Activated CD4-positive, alpha-beta memory T cell treated with anti-CD3 and anti-CD28 coated beads, Interleukin-2, amount 10 ng/mL, durations not matched to agents 7 days and 5 days (primary cell): ENCODE results near the gene NNAT. TPM values are rescaled to one million over a fixed set of nuclear protein-coding genes. Genes with fewer than 3 reads are reported as not detected.
A peak's percentile ranks its signal among the peaks of the same experiment; 100 is the strongest.
"Not testable (repeated sequence)": the region's sequence is repeated elsewhere in the genome, so short reads cannot be mapped to it uniquely, and the experiment has no call there.

Experiments used
- CTCF ChIA-PET: fragments of 350-600 bp; sonication (Branson Sonifier 250); formaldehyde crosslinking; loops from one replicate; lab custom pipeline; 2021; ENCODE audit warnings: antibody characterized with exemption, inconsistent platforms; lab: Charles Lee
- POLR2A ChIA-PET: fragments of 350-600 bp; sonication (Branson Sonifier 250); formaldehyde crosslinking; loops from one replicate; lab custom pipeline; 2021; ENCODE audit warnings: antibody characterized with exemption; lab: Charles Lee
- DNase-seq: peaks from one replicate; pipeline ENCODE4 v3.0.0-alpha.2; 2020
- H3K27ac Mint-ChIP-seq: one replicate; pipeline ENCODE4 v1.8.0; 2021; ENCODE audit warnings: mild to moderate bottlenecking, mixed read lengths
- H3K27me3 Mint-ChIP-seq: one replicate; pipeline ENCODE4 v1.8.0; 2021; ENCODE audit warnings: mixed read lengths
- H3K36me3 Mint-ChIP-seq: one replicate; pipeline ENCODE4 v1.8.0; 2021; ENCODE audit warnings: low read depth, mixed read lengths
- H3K4me1 Mint-ChIP-seq: one replicate; pipeline ENCODE4 v1.8.0; 2021; ENCODE audit warnings: mixed read lengths
- H3K4me3 Mint-ChIP-seq: one replicate; pipeline ENCODE4 v1.8.0; 2021; ENCODE audit warnings: mild to moderate bottlenecking, mixed read lengths
- H3K9me3 Mint-ChIP-seq: one replicate; pipeline ENCODE4 v1.8.0; 2021; ENCODE audit warnings: mixed read lengths
- total RNA-seq, 2 experiments: library from RNA; stranded (reverse); gene quantifications; one replicate each; pipeline ENCODE4 v1.2.3, GENCODE V29; 2021

NNAT gene
- total RNA-seq, 2 experiments from 2014 or later = not detected

DNA sequence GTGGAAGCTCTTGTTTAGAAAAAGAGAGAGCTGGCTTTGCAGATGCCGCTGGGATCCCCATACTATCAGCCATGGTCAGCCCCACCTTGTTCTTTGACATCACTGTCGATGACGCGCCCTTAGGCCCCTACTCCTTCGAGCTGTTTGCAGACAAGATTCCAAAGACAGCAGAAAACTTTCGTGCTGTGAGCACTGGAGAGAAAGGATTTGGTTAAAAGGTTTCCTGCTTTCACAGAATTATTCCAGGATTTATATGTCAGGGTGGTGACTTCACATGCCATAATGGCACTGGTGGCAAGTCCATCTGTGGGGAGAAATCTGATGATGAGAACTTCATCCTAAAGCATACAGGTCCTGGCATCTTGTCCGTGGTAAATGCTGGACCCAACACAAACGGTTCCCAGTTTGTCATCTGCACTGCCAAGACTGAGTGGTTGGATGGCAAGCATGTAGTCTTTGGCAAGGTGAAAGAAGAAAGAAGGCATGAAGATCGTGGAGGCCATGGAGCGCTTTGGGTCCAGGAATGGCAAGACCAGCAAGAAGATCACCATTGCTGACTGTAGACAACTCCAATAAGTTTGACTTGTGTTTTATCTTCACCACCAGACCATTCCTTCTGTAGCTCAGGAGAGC, 9.0 kb downstream of the NNAT start:
- no peaks in the 10 kb centered on the region for H3K9me3 Mint-ChIP-seq

DNA sequence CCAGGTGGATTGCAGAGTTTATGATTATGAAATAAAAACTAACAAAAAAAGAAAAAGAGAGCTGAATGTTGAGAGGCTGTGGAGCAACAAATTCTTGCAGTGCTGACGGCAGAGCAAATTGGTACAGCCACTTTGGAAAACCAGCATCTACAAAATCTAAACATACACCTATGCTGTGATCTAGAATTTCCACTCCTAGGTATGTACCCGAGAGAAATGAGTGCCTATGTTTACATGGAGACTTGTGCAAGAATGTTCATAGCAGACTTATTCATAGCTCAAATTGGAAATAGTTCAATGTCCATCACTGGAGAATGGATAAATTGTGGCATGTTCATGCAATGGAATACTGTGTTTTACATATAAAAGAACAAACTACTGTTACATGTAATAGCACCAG, 9.6 kb downstream of the NNAT start:
- CTCF ChIA-PET = no interaction called here
- H3K27me3 Mint-ChIP-seq = peaks cover 4% of the 10 kb centered on the region
- H3K9me3 Mint-ChIP-seq = no peaks in the 10 kb centered on the region
- H3K27ac Mint-ChIP-seq = no peak overlapping the region
- DNase-seq = no peak
- peaks cover 29% of the 10 kb centered on the region for H3K4me1 Mint-ChIP-seq
- POLR2A ChIA-PET = no interaction called here
- no peaks in the 10 kb centered on the region for H3K36me3 Mint-ChIP-seq
- H3K4me3 Mint-ChIP-seq = no peak overlapping the region

More for the DNA sequence above, 9.0 kb downstream of the NNAT start:
- H3K27ac Mint-ChIP-seq = no peak overlapping the region
- H3K4me1 Mint-ChIP-seq = peaks cover 35% of the 10 kb centered on the region
- no peaks in the 10 kb centered on the region for H3K36me3 Mint-ChIP-seq
- ChIA-PET CTCF (no interaction called here), POLR2A (no interaction called here)
- DNase-seq = no peak
- peaks cover 4% of the 10 kb centered on the region for H3K27me3 Mint-ChIP-seq
- no peak overlapping the region for H3K4me3 Mint-ChIP-seq

DNA sequence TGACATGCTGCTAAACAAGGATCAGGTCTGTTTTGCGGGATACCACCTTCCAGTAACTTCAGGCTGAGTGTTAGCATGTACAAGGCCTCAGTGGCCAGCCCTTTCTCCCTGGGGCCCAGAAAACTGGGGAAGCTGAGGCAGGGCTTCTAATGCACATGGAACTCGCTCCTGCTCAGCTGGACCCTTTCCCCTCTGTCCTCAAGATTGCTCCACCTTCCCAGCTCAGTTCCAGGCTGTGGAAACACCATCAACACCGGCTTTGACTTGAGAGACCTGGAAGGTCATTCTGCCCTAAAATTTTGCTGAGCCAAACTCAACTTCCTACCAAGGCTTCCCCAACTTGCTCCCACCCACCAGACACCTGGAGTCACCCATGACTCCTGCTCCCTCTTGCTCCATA, 10.8 kb downstream of the NNAT start:
- Mint-ChIP-seq H3K9me3 (no peaks in the 10 kb centered on the region), H3K4me3 (no peak overlapping the region), H3K27me3 (peaks cover 8% of the 10 kb centered on the region), H3K27ac (no peak overlapping the region), H3K4me1 (peaks cover 19% of the 10 kb centered on the region), H3K36me3 (no peaks in the 10 kb centered on the region)
- DNase-seq = no peak
- CTCF ChIA-PET = interaction anchor here (1.4 to 1.8 kb wide), 2 partner anchors 261 to 331 kb away, joined by 3 read pairs; no protein-coding TSS in a partner anchor
- POLR2A ChIA-PET = no interaction called here

DNA sequence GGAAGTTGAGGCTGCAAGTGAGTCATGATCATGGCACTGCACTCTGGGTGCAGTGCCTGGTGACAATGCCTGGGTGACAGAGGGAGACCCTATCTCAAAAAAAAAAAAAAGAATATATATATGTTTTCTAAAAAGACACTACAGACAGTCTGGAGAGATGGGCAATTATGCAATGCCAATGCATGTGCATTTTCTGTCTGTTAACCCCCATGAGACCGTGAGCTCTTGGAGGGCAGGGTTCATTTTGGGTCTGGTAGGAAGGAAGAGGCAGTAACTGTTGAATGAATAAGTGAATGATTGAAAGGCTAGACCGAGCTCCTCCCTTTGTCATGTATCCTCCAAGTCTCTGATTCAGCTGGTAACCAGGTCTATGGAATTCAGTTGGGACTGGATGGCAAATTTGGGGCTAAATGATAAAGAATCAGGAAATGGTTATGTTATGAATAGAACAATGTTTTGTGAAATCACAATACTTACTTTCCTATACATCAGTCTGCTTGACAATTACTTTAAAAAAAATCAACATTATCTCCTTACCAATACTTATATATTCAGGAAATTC, 12.2 kb downstream of the NNAT start:
- Mint-ChIP-seq H3K4me3 (no peak overlapping the region), H3K27ac (no peak overlapping the region), H3K36me3 (no peaks in the 10 kb centered on the region), H3K27me3 (peaks cover 14% of the 10 kb centered on the region), H3K4me1 (peaks cover 13% of the 10 kb centered on the region), H3K9me3 (no peaks in the 10 kb centered on the region)
- CTCF ChIA-PET = interaction anchor here (0.9 to 3.6 kb wide), 9 partner anchors 16 to 459 kb away, joined by 3 to 23 read pairs (median 4); no protein-coding TSS in a partner anchor
- POLR2A ChIA-PET = interaction anchor here (1.1 to 2.4 kb wide), 2 partner anchors 338 to 501 kb away, joined by 3 to 6 read pairs; partner anchors contain the start of genes RPRD1B and TTI1
- DNase-seq = no peak

DNA sequence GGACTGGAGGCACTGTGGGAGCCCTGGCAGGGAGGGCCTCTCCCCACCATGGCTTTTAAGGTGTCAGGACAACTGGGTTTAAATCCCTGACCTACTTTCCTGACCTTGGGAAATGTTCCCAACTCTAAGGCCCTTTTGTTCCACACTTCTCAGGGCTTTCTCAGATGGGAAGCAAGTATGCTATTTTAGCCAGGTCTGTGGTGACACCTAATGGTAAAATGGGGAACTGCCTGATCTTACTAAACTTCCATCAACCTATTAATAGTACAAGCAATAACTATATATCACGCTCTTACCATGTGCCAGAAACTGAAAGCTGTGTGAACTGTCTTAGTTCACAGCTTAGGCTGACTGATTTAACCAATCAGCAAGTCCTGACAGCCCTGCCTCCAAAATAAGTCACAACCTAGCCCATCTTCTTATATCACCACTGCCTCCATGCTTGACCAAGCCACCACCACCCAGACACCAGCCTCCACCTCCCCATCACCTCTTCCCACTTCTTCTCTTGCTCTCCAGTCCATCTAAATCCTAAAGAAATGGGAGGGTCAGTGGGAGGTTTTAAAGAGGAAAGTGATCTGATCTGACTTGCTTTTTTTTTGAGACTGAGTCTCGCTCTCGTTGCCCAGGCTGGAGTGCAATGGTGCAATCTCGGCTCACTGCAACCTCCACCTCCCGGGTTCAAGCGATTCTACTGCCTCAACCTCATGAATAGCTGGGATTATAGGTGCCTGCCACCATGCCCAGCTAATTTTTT, 13.5 kb downstream of the NNAT start:
- ChIA-PET CTCF (interaction anchor here (0.5 to 3.6 kb wide), 12 partner anchors 35 to 458 kb away, joined by 3 to 23 read pairs (median 4); partner anchors contain the start of gene MANBAL), POLR2A (interaction anchor here (2.4 kb wide), 1 partner anchor 339 kb away, joined by 6 read pairs; no protein-coding TSS in a partner anchor)
- Mint-ChIP-seq H3K9me3 (no peaks in the 10 kb centered on the region), H3K27ac (no peak overlapping the region), H3K36me3 (no peaks in the 10 kb centered on the region), H3K4me1 (peaks cover 3% of the 10 kb centered on the region), H3K4me3 (no peak overlapping the region), H3K27me3 (peaks cover 14% of the 10 kb centered on the region)
- peak; percentile 45 for DNase-seq

DNA sequence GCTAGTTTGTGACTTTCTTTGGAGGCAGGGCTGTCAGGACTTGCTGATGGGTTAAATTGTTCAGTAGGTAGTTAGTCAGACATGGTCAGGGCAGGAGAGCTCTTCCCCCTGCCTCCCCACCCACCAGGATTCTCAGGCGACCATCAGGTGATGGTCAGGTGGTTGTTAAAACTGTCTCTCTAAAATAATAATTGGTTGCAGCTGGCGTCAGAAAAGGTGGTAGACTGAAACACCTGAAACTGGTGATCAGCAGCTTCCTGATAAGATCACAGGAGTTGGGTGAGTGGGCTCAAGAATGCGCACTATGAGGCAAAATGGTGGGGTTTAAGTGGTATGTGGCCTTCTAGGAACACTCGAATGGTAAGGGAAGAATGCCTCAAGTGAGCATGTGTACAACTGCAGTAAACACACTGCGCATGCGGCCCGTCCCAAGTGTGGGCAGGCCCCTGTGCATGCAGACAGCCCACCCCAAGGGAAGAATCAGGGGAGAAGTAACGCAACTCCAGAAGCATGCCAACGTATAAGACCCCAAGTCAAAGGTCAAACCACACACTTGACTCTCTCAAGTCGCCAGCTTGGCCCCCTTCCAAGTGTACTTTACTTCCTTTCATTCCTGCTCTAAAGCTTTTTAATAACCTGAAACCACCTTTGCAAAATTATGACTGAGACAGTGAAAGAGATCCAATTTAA, 14.5 kb downstream of the NNAT start:
- DNase-seq = no peak
- Mint-ChIP-seq H3K27ac (no peak overlapping the region), H3K27me3 (peaks cover 18% of the 10 kb centered on the region), H3K4me1 (peaks cover 3% of the 10 kb centered on the region), H3K4me3 (no peak overlapping the region), H3K9me3 (no peaks in the 10 kb centered on the region), H3K36me3 (no peaks in the 10 kb centered on the region)
- ChIA-PET CTCF (interaction anchor here (1.0 to 3.6 kb wide), 5 partner anchors 153 to 341 kb away, joined by 3 to 23 read pairs (median 5); no protein-coding TSS in a partner anchor), POLR2A (interaction anchor here (2.4 kb wide), 1 partner anchor 340 kb away, joined by 6 read pairs; no protein-coding TSS in a partner anchor)

DNA sequence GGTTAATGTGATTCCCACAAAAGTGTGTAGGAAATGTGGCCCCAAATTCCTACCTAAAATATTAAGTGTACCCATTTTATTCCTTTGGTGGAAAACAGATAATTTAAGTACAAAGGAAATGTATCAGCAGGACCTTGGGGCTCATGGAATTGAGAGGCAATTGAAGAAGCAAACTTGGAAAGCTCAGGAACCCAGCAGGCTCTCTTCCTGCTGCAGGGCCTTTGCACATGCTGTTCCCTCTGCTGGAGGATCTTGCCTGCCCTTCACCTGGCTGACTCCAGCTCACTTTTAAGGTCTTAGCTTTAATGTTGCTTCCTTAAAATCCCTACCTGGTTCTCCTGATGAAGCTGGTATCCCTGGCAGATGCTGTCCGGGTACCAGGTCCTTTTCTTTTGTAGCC, 16.5 kb downstream of the NNAT start:
- Mint-ChIP-seq H3K27me3 (peaks cover 18% of the 10 kb centered on the region), H3K4me3 (no peak overlapping the region)

DNA sequence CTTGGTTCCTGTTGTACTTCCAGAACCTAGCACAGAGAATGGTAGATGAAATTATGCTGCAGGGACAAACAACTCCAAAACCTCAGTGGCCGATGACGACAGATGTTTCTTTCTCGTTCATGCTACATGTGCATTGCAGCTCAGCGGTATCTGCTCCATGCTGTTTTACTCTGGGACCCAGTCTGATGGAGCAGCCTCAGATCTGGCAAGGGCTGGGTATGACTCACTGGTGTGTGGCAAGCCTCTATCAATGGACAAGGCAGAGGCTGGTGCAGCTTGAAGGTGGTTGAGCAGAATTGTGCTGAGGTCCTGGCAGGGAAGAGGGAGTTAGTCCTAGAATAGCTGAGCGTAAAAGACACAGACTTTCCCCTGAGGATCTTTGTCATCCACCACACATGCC, 17.0 kb downstream of the NNAT start:
- H3K4me3 Mint-ChIP-seq = no peak overlapping the region
- H3K9me3 Mint-ChIP-seq = no peaks in the 10 kb centered on the region
- no peak for DNase-seq
- CTCF ChIA-PET = no interaction called here
- no peaks in the 10 kb centered on the region for H3K36me3 Mint-ChIP-seq
- peaks cover 3% of the 10 kb centered on the region for H3K4me1 Mint-ChIP-seq
- H3K27ac Mint-ChIP-seq = no peak overlapping the region
- H3K27me3 Mint-ChIP-seq = peaks cover 18% of the 10 kb centered on the region
- POLR2A ChIA-PET = no interaction called here

More for the DNA sequence above, 16.5 kb downstream of the NNAT start:
- DNase-seq = no peak
- ChIA-PET CTCF (no interaction called here), POLR2A (no interaction called here)
- Mint-ChIP-seq H3K9me3 (no peaks in the 10 kb centered on the region), H3K36me3 (no peaks in the 10 kb centered on the region), H3K4me1 (peaks cover 3% of the 10 kb centered on the region), H3K27ac (no peak overlapping the region)

DNA sequence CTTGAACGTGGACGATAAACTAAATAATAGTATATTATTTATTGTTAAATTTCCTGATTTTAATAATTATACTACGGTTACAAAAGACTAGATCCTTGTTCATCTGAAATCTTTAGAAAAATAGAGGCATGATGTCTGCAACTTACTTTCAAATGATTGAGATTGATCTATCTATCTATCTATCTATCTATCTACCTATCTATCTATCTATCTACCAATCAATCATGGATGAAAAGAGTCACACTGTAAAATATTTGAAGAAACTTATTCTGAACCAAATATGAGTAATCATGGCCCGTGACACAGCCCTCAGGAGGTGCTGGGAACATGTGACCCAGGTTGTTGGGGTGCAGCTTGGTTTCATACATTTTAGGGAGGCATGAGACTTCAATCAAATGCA, 18.4 kb downstream of the NNAT start:
- ChIA-PET POLR2A (no interaction called here), CTCF (interaction anchor here (1.0 kb wide), 1 partner anchor 347 kb away, joined by 3 read pairs; no protein-coding TSS in a partner anchor)
- no peaks in the 10 kb centered on the region for H3K36me3 Mint-ChIP-seq
- peaks cover 3% of the 10 kb centered on the region for H3K4me1 Mint-ChIP-seq
- peaks cover 16% of the 10 kb centered on the region for H3K27me3 Mint-ChIP-seq
- no peak for DNase-seq
- no peak overlapping the region for H3K4me3 Mint-ChIP-seq
- no peaks in the 10 kb centered on the region for H3K9me3 Mint-ChIP-seq
- no peak overlapping the region for H3K27ac Mint-ChIP-seq

DNA sequence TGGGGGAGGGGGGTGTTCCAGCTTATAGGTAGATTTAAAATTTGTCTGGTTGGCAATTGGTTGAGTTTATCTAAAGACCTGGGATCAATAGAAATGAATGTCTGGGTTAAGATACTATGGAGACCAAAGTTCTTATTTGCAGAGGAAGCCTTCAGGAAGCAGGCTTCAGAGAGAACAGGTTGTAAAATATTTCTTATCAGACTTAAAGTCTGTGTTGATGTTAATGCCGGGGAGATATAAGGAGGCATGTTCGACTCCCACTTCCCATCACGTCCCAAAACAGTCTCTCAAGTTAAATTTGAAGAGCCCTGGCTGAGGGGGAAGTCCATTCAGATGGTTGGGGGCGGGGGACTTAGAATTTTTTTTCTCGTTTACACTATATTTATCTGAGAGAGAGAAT, 19.0 kb downstream of the NNAT start:
- CTCF ChIA-PET = no interaction called here
- H3K9me3 Mint-ChIP-seq = no peaks in the 10 kb centered on the region
- no peak for DNase-seq
- H3K27ac Mint-ChIP-seq = no peak overlapping the region
- H3K4me3 Mint-ChIP-seq = no peak overlapping the region
- H3K36me3 Mint-ChIP-seq = no peaks in the 10 kb centered on the region
- POLR2A ChIA-PET = no interaction called here
- H3K4me1 Mint-ChIP-seq = no peaks in the 10 kb centered on the region
- H3K27me3 Mint-ChIP-seq = peaks cover 13% of the 10 kb centered on the region

DNA sequence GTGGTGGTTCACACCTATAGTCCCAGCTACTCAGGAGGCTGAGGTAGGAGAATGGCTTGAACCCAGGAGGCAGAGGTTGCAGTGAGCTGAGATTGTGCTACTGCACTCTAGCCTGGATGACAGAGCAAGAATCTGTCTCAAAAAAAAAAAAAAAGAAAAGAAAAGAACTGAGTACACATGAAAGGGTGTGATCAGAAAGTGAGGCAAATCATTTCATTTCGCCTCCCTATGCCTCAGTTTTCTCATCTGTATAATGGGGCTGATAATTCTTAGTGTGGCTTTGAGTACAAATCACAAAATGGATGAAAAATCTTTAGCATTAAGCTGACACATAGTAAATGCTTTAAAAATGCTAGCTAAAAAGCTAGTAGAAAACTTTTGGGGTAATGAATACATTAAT, 19.8 kb downstream of the NNAT start:
- H3K4me3 Mint-ChIP-seq, H3K27ac Mint-ChIP-seq, POLR2A ChIA-PET, H3K4me1 Mint-ChIP-seq, DNase-seq, H3K36me3 Mint-ChIP-seq, H3K9me3 Mint-ChIP-seq: not testable (repeated sequence)
- peaks cover 16% of the 10 kb centered on the region for H3K27me3 Mint-ChIP-seq
- CTCF ChIA-PET = interaction anchor here (0.7 to 1.5 kb wide), 2 partner anchors 15 to 40 kb away, joined by 3 to 4 read pairs; no protein-coding TSS in a partner anchor

DNA sequence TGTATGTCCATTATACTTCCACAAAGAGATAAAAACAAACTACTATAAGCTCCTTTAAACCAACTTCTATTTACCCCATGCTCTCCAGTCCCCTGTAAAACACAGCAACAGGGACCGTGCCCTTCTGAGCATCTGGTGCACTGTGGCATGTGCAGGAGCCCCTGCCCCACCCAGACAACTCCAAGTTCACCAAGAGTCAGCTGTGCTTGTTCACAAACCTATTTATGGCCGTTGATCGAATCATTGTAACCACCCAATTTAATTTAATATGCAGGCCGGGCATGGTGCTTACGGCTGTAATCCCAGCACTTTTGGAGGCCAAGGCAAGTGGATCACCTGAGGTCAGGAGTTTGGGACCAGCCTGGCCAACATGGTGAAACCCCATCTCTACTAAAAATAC, 20.3 kb downstream of the NNAT start:
- no peak overlapping the region for H3K27ac Mint-ChIP-seq
- no peak overlapping the region for H3K4me3 Mint-ChIP-seq
- peaks cover 16% of the 10 kb centered on the region for H3K27me3 Mint-ChIP-seq
- no peaks in the 10 kb centered on the region for H3K36me3 Mint-ChIP-seq
- no peaks in the 10 kb centered on the region for H3K4me1 Mint-ChIP-seq
- CTCF ChIA-PET = interaction anchor here (1.5 kb wide), 1 partner anchor 15 kb away, joined by 4 read pairs; no protein-coding TSS in a partner anchor
- no peaks in the 10 kb centered on the region for H3K9me3 Mint-ChIP-seq
- POLR2A ChIA-PET = no interaction called here
- DNase-seq = no peak
